ENCODE data around the gene SLC49A4. TPM values are rescaled to one million over a fixed set of nuclear protein-coding genes. Genes with fewer than 3 reads are reported as not detected.

SLC49A4 gene
- total and polyA plus RNA-seq, 2 donors (not counting 1 experiment from before 2014, with no cell fraction given): 2.5 to 20.0 TPM

GRCh38 chr3:122903171-122903570 is 108.3 kb downstream of the SLC49A4 start:
- Histone ChIP-seq H3K79me2 (ENCODE audit: control insufficient read depth, insufficient read depth, low read length) (no peaks in the 10 kb centered on the region), H3K4me1 (ENCODE audit: control insufficient read depth in 2 of 2, insufficient read depth in 2 of 2, low read length in 2 of 2) (no peaks in the 10 kb centered on the region), H3K4me2 (replicated peaks; ENCODE audit: low read depth, low read length, poor library complexity, severe bottlenecking) (no peak overlapping the region), H3K9ac (ENCODE audit: low read length) (no peak overlapping the region), H3K27me3 (replicated peaks in 1 of 4; ENCODE audit: control extremely low read depth in 1 of 4, control insufficient read depth in 3 of 4, insufficient read depth in 4 of 4, low read length in 3 of 4) (peaks cover 0 to 4% (median 0%) of the 10 kb centered on the region in 4 experiments), H4K20me1 (ENCODE audit: control insufficient read depth, insufficient read depth, low read length, poor library complexity, severe bottlenecking) (no peaks in the 10 kb centered on the region), H3K36me3 (replicated peaks in 1 of 2; ENCODE audit: control extremely low read depth in 1 of 2, control insufficient read depth in 1 of 2, extremely low read depth in 1 of 2, insufficient read depth in 2 of 2, low read length in 1 of 2) (no peaks in the 10 kb centered on the region), H3K27ac (ENCODE audit: low read length in 2 of 2) (no peak overlapping the region), H2AFZ (ENCODE audit: insufficient read depth, low read depth, low read length, poor library complexity, severe bottlenecking) (no peak overlapping the region), H3K9me3 (ENCODE audit: control extremely low read depth in 1 of 3, control insufficient read depth in 2 of 3, insufficient read depth in 1 of 3, low read length in 2 of 3) (no peaks in the 10 kb centered on the region), H3K4me3 (ENCODE audit: control extremely low read depth in 1 of 5, extremely low read depth in 1 of 5, insufficient read depth in 1 of 5, low read depth in 2 of 5, low read length in 4 of 5) (no peak overlapping the region)
- 93% methylated on average over 4 of the region's 4 CpGs for WGBS (ENCODE audit: insufficient coverage)
- Mint-ChIP-seq H3K4me1 (no peaks in the 10 kb centered on the region), H3K9me3 (ENCODE audit: insufficient read depth) (peaks cover 2% of the 10 kb centered on the region), H3K4me3 (no peak overlapping the region), H3K27ac (no peak overlapping the region), H3K27me3 (peaks cover 6% of the 10 kb centered on the region)
- no peak for TF ChIP-seq CTCF (IDR thresholded peaks at IDR 0.05)
- no peak for TF ChIP-seq EZH2 (IDR thresholded peaks at IDR 0.05; ENCODE audit: borderline replicate concordance, insufficient read depth, low read depth, low read length, poor library complexity, severe bottlenecking)
- intact Hi-C loops (cut with micrococcal nuclease): no loop called here
- ATAC-seq (ENCODE audit: low read depth): no peak
- no peak for DNase-seq
- CTCF ChIA-PET: interaction anchor here (0.7 kb wide), 2 partner anchors 31 to 148 kb away, joined by 3 to 4 read pairs; no protein-coding TSS in a partner anchor
- POLR2A ChIA-PET: no interaction called here

- Mint-ChIP-seq H3K4me1 (no peaks in the 10 kb centered on the region), H3K9me3 (ENCODE audit: insufficient read depth) (peaks cover 2% of the 10 kb centered on the region), H3K27me3 (peaks cover 13% of the 10 kb centered on the region), H3K27ac (no peak overlapping the region), H3K4me3 (no peak overlapping the region)
- no peaks in the 10 kb centered on the region for H4K20me1 ChIP-seq (ENCODE audit: control insufficient read depth, insufficient read depth, low read length, poor library complexity, severe bottlenecking)
- DNase-seq (no peak), ATAC-seq (ENCODE audit: low read depth) (no peak)
- intact Hi-C loops (cut with micrococcal nuclease): no loop called here
- H3K9me3 ChIP-seq (ENCODE audit: control extremely low read depth in 1 of 3, control insufficient read depth in 2 of 3, insufficient read depth in 1 of 3, low read length in 2 of 3): no peaks in the 10 kb centered on the region
- CTCF ChIA-PET: no interaction called here
- peaks cover 0 to under 1% of the 10 kb centered on the region in 2 donors for H3K4me1 ChIP-seq (ENCODE audit: control insufficient read depth in 2 of 2, insufficient read depth in 2 of 2, low read length in 2 of 2)
- H3K4me2 ChIP-seq (replicated peaks; ENCODE audit: low read depth, low read length, poor library complexity, severe bottlenecking): no peak overlapping the region
- POLR2A ChIA-PET: no interaction called here
- TF ChIP-seq EZH2 (IDR thresholded peaks at IDR 0.05; ENCODE audit: borderline replicate concordance, insufficient read depth, low read depth, low read length, poor library complexity, severe bottlenecking) (no peak), CTCF (IDR thresholded peaks at IDR 0.05) (no peak)
- WGBS (ENCODE audit: insufficient coverage): 96% methylated on average over 4 of the region's 4 CpGs
- H3K79me2 ChIP-seq (ENCODE audit: control insufficient read depth, insufficient read depth, low read length): no peaks in the 10 kb centered on the region
- H3K9ac ChIP-seq (ENCODE audit: low read length): no peak overlapping the region
- no peak overlapping the region for H3K27ac ChIP-seq (ENCODE audit: low read length in 2 of 2)
- H3K36me3 ChIP-seq (replicated peaks in 1 of 2; ENCODE audit: control extremely low read depth in 1 of 2, control insufficient read depth in 1 of 2, extremely low read depth in 1 of 2, insufficient read depth in 2 of 2, low read length in 1 of 2): no peaks in the 10 kb centered on the region
- H2AFZ ChIP-seq (ENCODE audit: insufficient read depth, low read depth, low read length, poor library complexity, severe bottlenecking): no peak overlapping the region
- peaks cover 0 to 16% (median 1%) of the 10 kb centered on the region in 4 experiments for H3K27me3 ChIP-seq (replicated peaks in 1 of 4; ENCODE audit: control extremely low read depth in 1 of 4, control insufficient read depth in 3 of 4, insufficient read depth in 4 of 4, low read length in 3 of 4)
- H3K4me3 ChIP-seq (ENCODE audit: control extremely low read depth in 1 of 5, extremely low read depth in 1 of 5, insufficient read depth in 1 of 5, low read depth in 2 of 5, low read length in 4 of 5): no peak overlapping the region
Measured at GRCh38 chr3:122907471-122907870, 112.6 kb downstream of the SLC49A4 start.

Data from B cell (primary cell).